GM23338 (cell line): Measurements from ENCODE around the gene CIDEB. TPM values are rescaled to one million over a fixed set of nuclear protein-coding genes. Genes with fewer than 3 reads are reported as not detected.

ENCODE experiments used
- ATAC-seq: fragments of 200-7000 bp; cut with Tn5 transposase; 3 replicates; pipeline ENCODE4 v1.9.1; 2020
- DNase-seq: peaks from one replicate; pipeline ENCODE4 v3.0.0-alpha.2; 2015; ENCODE audit warnings: low spot score
- H2AFZ ChIP-seq: fragments of 200-600 bp; sonication (generic); 2 replicates; pipeline ENCODE4 v1.8.0; 2016; ENCODE audit warnings: antibody characterized with exemption, mild to moderate bottlenecking, moderate library complexity
- H3F3A ChIP-seq: fragments of 200-600 bp; sonication (generic); replicated peaks from 2 replicates; pipeline ENCODE4 v1.8.0; 2017; ENCODE audit warnings: antibody characterized with exemption, mixed run types, low read depth
- H3K27ac ChIP-seq: fragments of 200-600 bp; sonication (generic); 2 replicates; pipeline ENCODE4 v1.6.1; 2016; ENCODE audit warnings: low read depth
- H3K27me3 ChIP-seq: fragments of 200-600 bp; sonication (generic); 2 replicates; pipeline ENCODE4 v1.8.0; 2016; ENCODE audit warnings: mild to moderate bottlenecking, mixed run types, moderate library complexity; ENCODE audit not compliant: insufficient read depth
- H3K36me3 ChIP-seq: fragments of 200-600 bp; sonication (generic); 2 replicates; pipeline ENCODE4 v1.8.0; 2016; ENCODE audit warnings: mild to moderate bottlenecking; ENCODE audit not compliant: insufficient read depth
- H3K4me1 ChIP-seq: fragments of 200-600 bp; sonication (generic); 2 replicates; pipeline ENCODE4 v1.8.0; 2016; ENCODE audit warnings: mild to moderate bottlenecking, moderate library complexity; ENCODE audit not compliant: insufficient read depth
- H3K4me2 ChIP-seq: fragments of 200-600 bp; sonication (generic); 2 replicates; pipeline ENCODE4 v1.7.1; 2017; ENCODE audit warnings: mixed run types
- H3K4me3 ChIP-seq: fragments of 200-600 bp; sonication (generic); 2 replicates; pipeline ENCODE4 v1.6.1; 2016; ENCODE audit warnings: mixed run types
- H3K79me2 ChIP-seq: fragments of 200-600 bp; sonication (generic); replicated peaks from 2 replicates; pipeline ENCODE4 v1.8.0; 2017; ENCODE audit warnings: mild to moderate bottlenecking; ENCODE audit not compliant: insufficient read depth
- H3K9me2 ChIP-seq: fragments of 200-600 bp; sonication (generic); 2 replicates; pipeline ENCODE4 v1.8.0; 2017; ENCODE audit not compliant: insufficient read depth
- H4K20me1 ChIP-seq: fragments of 200-600 bp; sonication (generic); replicated peaks from 2 replicates; pipeline ENCODE4 v1.8.0; 2017; ENCODE audit warnings: mild to moderate bottlenecking; ENCODE audit not compliant: insufficient read depth
- H3K27ac Mint-ChIP-seq: 2 replicates; pipeline ENCODE4 v1.8.0; 2020; ENCODE audit warnings: inconsistent platforms, mild to moderate bottlenecking, moderate library complexity, mixed read lengths
- H3K27me3 Mint-ChIP-seq: 3 replicates; pipeline ENCODE4 v1.8.0; 2022; ENCODE audit warnings: low read depth, mild to moderate bottlenecking, moderate library complexity, mixed read lengths, inconsistent platforms; ENCODE audit not compliant: insufficient read depth, poor library complexity
- H3K36me3 Mint-ChIP-seq: 3 replicates; pipeline ENCODE4 v1.8.0; 2021; ENCODE audit warnings: low read depth, mild to moderate bottlenecking, inconsistent platforms, moderate library complexity, mixed read lengths
- H3K4me1 Mint-ChIP-seq: 3 replicates; pipeline ENCODE4 v1.8.0; 2020; ENCODE audit warnings: mild to moderate bottlenecking, inconsistent platforms, mixed read lengths
- H3K4me3 Mint-ChIP-seq: 3 replicates; pipeline ENCODE4 v1.8.0; 2021; ENCODE audit warnings: moderate library complexity, mild to moderate bottlenecking, inconsistent platforms, mixed read lengths
- H3K9me3 Mint-ChIP-seq: 3 replicates; pipeline ENCODE4 v1.8.0; 2020; ENCODE audit warnings: moderate library complexity, mild to moderate bottlenecking, inconsistent platforms, mixed read lengths
- CREB1 ChIP-seq: fragments of 250-450 bp; sonication (Bioruptor Pico); IDR thresholded peaks from 2 replicates; pipeline ENCODE4 v1.5.0; 2020; ENCODE audit warnings: low read depth, mild to moderate bottlenecking, moderate library complexity
- CTCF ChIP-seq, 2 experiments: fragments of 200-600 bp in 1 of 2; sonication (generic) in 1 of 2; conservative IDR thresholded peaks; 2 replicates each; pipeline versions ENCODE4 v1.5.1 to v1.6.1; 2016 to 2017; ENCODE audit warnings: antibody characterized with exemption in 2 of 2, low read depth in 2 of 2, mild to moderate bottlenecking in 2 of 2, moderate library complexity in 1 of 2
- ETS1 ChIP-seq: IDR thresholded peaks from 2 replicates; pipeline ENCODE4 v1.6.1; 2016; ENCODE audit warnings: antibody characterized with exemption
- EZH2 ChIP-seq: fragments of 200-600 bp; sonication (generic); IDR thresholded peaks from one replicate; pipeline ENCODE4 v1.8.0; 2017; ENCODE audit warnings: antibody characterized with exemption, mild to moderate bottlenecking, low read depth; ENCODE audit not compliant: unreplicated experiment
- EZH2phosphoT487 ChIP-seq: fragments of 200-600 bp; sonication (generic); IDR thresholded peaks from one replicate; pipeline ENCODE4 v1.8.1; 2018; ENCODE audit warnings: antibody characterized with exemption; ENCODE audit not compliant: unreplicated experiment
- JUNB ChIP-seq: IDR thresholded peaks from one replicate; pipeline ENCODE4 v1.6.1; 2016; ENCODE audit warnings: antibody characterized with exemption; ENCODE audit not compliant: unreplicated experiment
- NANOG ChIP-seq: IDR thresholded peaks from 2 replicates; pipeline ENCODE4 v1.6.1; 2016; ENCODE audit warnings: antibody characterized with exemption, borderline replicate concordance
- POLR2AphosphoS5 ChIP-seq: IDR thresholded peaks from 2 replicates; pipeline ENCODE4 v1.6.1; 2016; ENCODE audit warnings: antibody characterized with exemption, low read depth
- REST ChIP-seq: IDR thresholded peaks from one replicate; pipeline ENCODE4 v1.6.1; 2018; ENCODE audit warnings: antibody characterized with exemption; ENCODE audit not compliant: unreplicated experiment
- ZNF114 ChIP-seq: fragments of 250-450 bp; sonication (Bioruptor Pico); IDR thresholded peaks from 2 replicates; pipeline ENCODE4 v1.5.0; 2020; ENCODE audit warnings: mild to moderate bottlenecking, moderate library complexity
- ZNF331 ChIP-seq: fragments of 250-450 bp; sonication (Bioruptor Pico); IDR thresholded peaks from 2 replicates; pipeline ENCODE4 v1.5.0; 2020; ENCODE audit warnings: low read depth, mild to moderate bottlenecking, moderate library complexity
- ZNF462 ChIP-seq: fragments of 250-450 bp; sonication (Bioruptor Pico); IDR thresholded peaks from 2 replicates; pipeline ENCODE4 v1.5.0; 2020; ENCODE audit warnings: mild to moderate bottlenecking, moderate library complexity
- polyA plus RNA-seq: library from polyadenylated mRNA; unstranded; fragments of >200 nt; fragmentation: Nextera tagmentation; extraction: Ambion mirVana; gene quantifications from 2 replicates; pipeline ENCODE4 v1.2.1, GENCODE V29; 2016
- total RNA-seq: library from RNA; depleted of rRNA; stranded (reverse); fragments of >200 nt; shearing (Covaris generic); gene quantifications from 2 replicates; pipeline ENCODE4 v1.2.3, GENCODE V29; 2014

Gene CIDEB
- total and polyA plus RNA-seq, 2 experiments from 2014 or later: 3.4 to 4.6 TPM

GRCh38 chr14:24356208-24356607 is 48.4 kb upstream of the CIDEB start:
- DNase-seq (no peak), ATAC-seq (no peak)
- H3K27ac ChIP-seq: no peak overlapping the region
- H2AFZ ChIP-seq: no peak overlapping the region
- H3K4me3 ChIP-seq: no peak overlapping the region
- peaks cover 59% of the 10 kb centered on the region for H3K27me3 ChIP-seq
- Mint-ChIP-seq H3K36me3 (no peaks in the 10 kb centered on the region), H3K9me3 (no peaks in the 10 kb centered on the region; the same call in 2 of the 3 replicates), H3K4me3 (no peak overlapping the region), H3K27ac (no peak overlapping the region), H3K27me3 (peaks cover 22% of the 10 kb centered on the region), H3K4me1 (no peaks in the 10 kb centered on the region)
- H3K4me2 ChIP-seq: no peak overlapping the region
- H4K20me1 ChIP-seq: no peaks in the 10 kb centered on the region; the same call in 1 of the 2 replicates
- no peaks in the 10 kb centered on the region for H3F3A ChIP-seq
- H3K4me1 ChIP-seq: no peaks in the 10 kb centered on the region
- no peaks in the 10 kb centered on the region for H3K9me2 ChIP-seq
- no peaks in the 10 kb centered on the region for H3K36me3 ChIP-seq
- TF ChIP-seq REST (no peak), ETS1 (no peak), JUNB (no peak), NANOG (no peak), EZH2phosphoT487 (no peak), ZNF114 (no peak), EZH2 (no peak), CTCF (conservative IDR thresholded peaks at IDR 0.05; ENCODE audit: low read depth in 2 of 2) (no peak), POLR2AphosphoS5 (no peak), CREB1 (CRISPR knock-in tag) (no peak), ZNF462 (CRISPR knock-in tag) (no peak), ZNF331 (CRISPR knock-in tag) (no peak)
- H3K79me2 ChIP-seq: no peaks in the 10 kb centered on the region
